OCI-LY3 (cell line): Measurements from ENCODE around the gene KLHDC4.
A peak's percentile ranks its signal among the peaks of the same experiment; 100 is the strongest.

Experiments used
- H2AFZ ChIP-seq: fragments of 200-600, 300-600 bp; shearing (Covaris generic); 2 replicates; pipeline ENCODE4 v1.6.0; 2014; ENCODE audit warnings: antibody characterized with exemption, low read depth, low read length
- H3K27ac ChIP-seq: fragments of 200-600, 300-600 bp; sonication (generic); 2 replicates; pipeline ENCODE4 v1.5.1; 2014; ENCODE audit warnings: mild to moderate bottlenecking, low read length, moderate library complexity, mixed read lengths
- H3K27me3 ChIP-seq: fragments of 200-600, 300-600 bp; sonication (generic); 2 replicates; pipeline ENCODE4 v1.6.1; 2014; ENCODE audit warnings: low read depth, low read length, mixed read lengths
- H3K36me3 ChIP-seq: fragments of 200-600, 300-600 bp; sonication (generic); replicated peaks from 2 replicates; pipeline ENCODE3; 2014; ENCODE audit warnings: low read depth, low read length, mixed read lengths
- H3K4me1 ChIP-seq: fragments of 300-600, 200-600 bp; sonication (generic); 2 replicates; pipeline ENCODE4 v1.6.1; 2014; ENCODE audit warnings: low read length, mixed read lengths
- H3K4me2 ChIP-seq: fragments of 200-600, 300-600 bp; sonication (generic); 2 replicates; pipeline ENCODE4 v1.6.1; 2014; ENCODE audit warnings: low read length, mixed read lengths
- H3K4me3 ChIP-seq: fragments of 300-600, 200-600 bp; sonication (generic); 2 replicates; pipeline ENCODE4 v1.5.1; 2014; ENCODE audit warnings: antibody characterized with exemption, mild to moderate bottlenecking, low read length, moderate library complexity
- H3K79me2 ChIP-seq: fragments of 300-600, 200-600 bp; shearing (Covaris generic); 2 replicates; pipeline ENCODE4 v1.6.1; 2014; ENCODE audit warnings: mild to moderate bottlenecking, low read length, mixed read lengths
- H3K9ac ChIP-seq: fragments of 300-600, 200-600 bp; shearing (Covaris generic); 2 replicates; pipeline ENCODE4 v1.6.0; 2014; ENCODE audit warnings: mild to moderate bottlenecking, low read length, moderate library complexity
- H3K9me3 ChIP-seq: fragments of 200-600, 300-600 bp; shearing (Covaris generic); 2 replicates; pipeline ENCODE4 v1.6.1; 2014; ENCODE audit warnings: low read length, mixed read lengths; ENCODE audit not compliant: insufficient read depth
- H4K20me1 ChIP-seq: fragments of 200-600, 300-600 bp; sonication (generic); 2 replicates; pipeline ENCODE4 v1.6.1; 2016; ENCODE audit warnings: low read length, mixed read lengths; ENCODE audit not compliant: insufficient read depth
- EZH2phosphoT487 ChIP-seq: fragments of 200-600 bp; shearing (Covaris generic); IDR thresholded peaks from 2 replicates; pipeline ENCODE4 v1.6.1; 2018; ENCODE audit warnings: antibody characterized with exemption, mixed run types, low read depth
- TF ChIP-seq, protein P1 (sequence below): fragments of 200-600, 300-600 bp; sonication (generic); IDR thresholded peaks from 2 replicates; pipeline ENCODE4 v1.5.1; 2014; ENCODE audit warnings: antibody characterized with exemption, low read length, low read depth

Gene KLHDC4

DNA sequence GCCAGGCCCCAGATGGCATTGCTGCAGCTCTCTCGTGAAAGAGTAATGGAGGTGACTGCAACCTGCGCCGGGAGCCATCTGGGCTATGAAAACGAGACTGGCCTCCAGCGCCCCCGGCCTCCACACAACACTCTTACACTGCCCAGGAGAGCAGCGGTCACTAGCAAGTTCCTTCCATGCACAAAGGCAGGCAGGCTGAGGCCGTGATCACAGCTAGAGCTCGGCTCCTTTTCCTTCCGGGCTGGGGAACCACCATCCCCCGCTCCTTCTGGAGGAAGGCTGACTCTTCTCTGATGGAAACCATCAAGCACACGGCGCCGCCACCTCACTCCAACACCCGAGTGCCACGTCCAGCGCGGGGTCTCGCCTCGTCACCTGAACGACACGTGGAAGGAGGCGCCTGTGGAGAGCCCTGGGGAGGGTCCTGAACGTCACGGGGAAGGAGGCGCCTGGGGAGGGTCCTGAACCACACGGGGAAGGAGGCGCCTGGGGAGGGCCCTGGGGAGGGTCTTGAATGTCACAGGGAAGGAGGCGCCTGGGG is 61.9 kb downstream of the KLHDC4 start:
- H3K4me2 ChIP-seq = no peak overlapping the region
- H3K9ac ChIP-seq = no peak overlapping the region
- no peaks in the 10 kb centered on the region for H3K79me2 ChIP-seq
- no peak overlapping the region for H3K27ac ChIP-seq
- H3K4me3 ChIP-seq = no peak overlapping the region
- H4K20me1 ChIP-seq = no peaks in the 10 kb centered on the region
- H3K4me1 ChIP-seq = peaks cover 41% of the 10 kb centered on the region
- H2AFZ ChIP-seq = no peak overlapping the region
- TF ChIP-seq, protein P1, sequence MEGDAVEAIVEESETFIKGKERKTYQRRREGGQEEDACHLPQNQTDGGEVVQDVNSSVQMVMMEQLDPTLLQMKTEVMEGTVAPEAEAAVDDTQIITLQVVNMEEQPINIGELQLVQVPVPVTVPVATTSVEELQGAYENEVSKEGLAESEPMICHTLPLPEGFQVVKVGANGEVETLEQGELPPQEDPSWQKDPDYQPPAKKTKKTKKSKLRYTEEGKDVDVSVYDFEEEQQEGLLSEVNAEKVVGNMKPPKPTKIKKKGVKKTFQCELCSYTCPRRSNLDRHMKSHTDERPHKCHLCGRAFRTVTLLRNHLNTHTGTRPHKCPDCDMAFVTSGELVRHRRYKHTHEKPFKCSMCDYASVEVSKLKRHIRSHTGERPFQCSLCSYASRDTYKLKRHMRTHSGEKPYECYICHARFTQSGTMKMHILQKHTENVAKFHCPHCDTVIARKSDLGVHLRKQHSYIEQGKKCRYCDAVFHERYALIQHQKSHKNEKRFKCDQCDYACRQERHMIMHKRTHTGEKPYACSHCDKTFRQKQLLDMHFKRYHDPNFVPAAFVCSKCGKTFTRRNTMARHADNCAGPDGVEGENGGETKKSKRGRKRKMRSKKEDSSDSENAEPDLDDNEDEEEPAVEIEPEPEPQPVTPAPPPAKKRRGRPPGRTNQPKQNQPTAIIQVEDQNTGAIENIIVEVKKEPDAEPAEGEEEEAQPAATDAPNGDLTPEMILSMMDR = no peak
- no peak for TF ChIP-seq EZH2phosphoT487
- peaks cover 50% of the 10 kb centered on the region for H3K36me3 ChIP-seq
- peaks cover 16% of the 10 kb centered on the region; the same call in 1 of the 2 replicates for H3K9me3 ChIP-seq
- H3K27me3 ChIP-seq = no peaks in the 10 kb centered on the region

DNA sequence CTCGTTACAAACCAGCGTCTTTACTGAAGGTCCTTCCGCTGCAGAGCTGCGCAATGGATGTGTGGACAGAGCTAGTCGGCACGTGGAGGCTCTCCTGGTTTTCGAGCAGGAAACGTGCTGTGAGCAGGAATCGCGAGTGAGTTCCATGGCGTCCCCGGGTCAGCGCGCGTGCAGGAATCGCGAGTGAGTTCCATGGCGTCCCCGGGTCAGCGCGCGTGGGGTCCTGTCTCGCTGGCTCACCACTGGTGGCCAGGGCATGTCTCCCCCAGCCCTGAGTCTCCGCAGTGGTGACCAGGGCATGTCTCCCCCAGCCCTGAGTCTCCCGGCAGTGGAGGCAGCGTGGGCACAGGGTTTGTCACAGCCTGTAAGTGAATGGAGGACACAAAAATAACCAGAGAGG is 62.7 kb downstream of the KLHDC4 start:
- H3K4me3 ChIP-seq = no peak overlapping the region
- H3K27me3 ChIP-seq = no peaks in the 10 kb centered on the region
- H3K4me2 ChIP-seq = no peak overlapping the region
- H4K20me1 ChIP-seq = 0 out of 2 replicates have a peak, but pooled peaks cover 3% of the 10 kb centered on the region
- TF ChIP-seq EZH2phosphoT487 = no peak
- TF ChIP-seq, protein P1 = no peak
- H3K9me3 ChIP-seq = peaks cover 16% of the 10 kb centered on the region; the same call in 1 of the 2 replicates
- no peak overlapping the region for H3K27ac ChIP-seq
- H2AFZ ChIP-seq = no peak overlapping the region
- H3K36me3 ChIP-seq = peaks cover 47% of the 10 kb centered on the region
- H3K79me2 ChIP-seq = no peaks in the 10 kb centered on the region
- no peak overlapping the region for H3K9ac ChIP-seq
- peaks cover 50% of the 10 kb centered on the region for H3K4me1 ChIP-seq

DNA sequence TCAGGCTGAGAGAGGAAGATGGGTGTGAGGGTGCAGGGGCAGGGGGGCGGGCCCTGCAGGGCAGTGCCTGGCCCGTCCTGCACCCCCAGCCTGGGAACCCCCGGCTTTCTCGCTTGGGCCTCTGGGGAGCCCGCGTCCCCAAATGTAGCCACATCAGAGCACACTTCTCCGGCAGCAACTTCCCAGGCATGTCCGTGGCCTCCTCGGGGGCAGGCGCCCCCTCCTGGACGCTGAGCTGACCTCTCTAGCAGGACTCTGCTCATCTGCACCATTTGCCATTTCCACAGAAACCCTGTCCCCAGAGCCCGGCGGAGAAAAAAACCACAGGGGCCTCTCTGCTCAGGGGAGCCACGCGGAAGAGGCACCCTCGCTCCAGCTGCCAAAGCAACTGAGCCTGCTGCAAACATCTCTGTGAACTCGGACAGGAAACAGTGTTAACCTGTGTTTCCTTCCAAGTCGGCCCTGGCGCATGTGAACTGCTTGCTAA is 63.4 kb downstream of the KLHDC4 start:
- H3K27me3 ChIP-seq = no peaks in the 10 kb centered on the region
- H3K79me2 ChIP-seq = no peaks in the 10 kb centered on the region
- H2AFZ ChIP-seq = no peak overlapping the region
- peaks cover 16% of the 10 kb centered on the region; the same call in 1 of the 2 replicates for H3K9me3 ChIP-seq
- H3K4me2 ChIP-seq = peak overlapping the region; percentile 39; the same call in 1 of the 2 replicates
- H3K4me3 ChIP-seq = no peak overlapping the region
- H3K9ac ChIP-seq = no peak overlapping the region
- peaks cover 49% of the 10 kb centered on the region for H3K36me3 ChIP-seq
- peaks cover 57% of the 10 kb centered on the region for H3K4me1 ChIP-seq
- peak overlapping the region; percentile 75; the same call in 1 of the 2 replicates for H3K27ac ChIP-seq
- TF ChIP-seq EZH2phosphoT487 = no peak
- TF ChIP-seq, protein P1 = peak; percentile 56
- H4K20me1 ChIP-seq = 0 out of 2 replicates have a peak, but pooled peaks cover 3% of the 10 kb centered on the region

DNA sequence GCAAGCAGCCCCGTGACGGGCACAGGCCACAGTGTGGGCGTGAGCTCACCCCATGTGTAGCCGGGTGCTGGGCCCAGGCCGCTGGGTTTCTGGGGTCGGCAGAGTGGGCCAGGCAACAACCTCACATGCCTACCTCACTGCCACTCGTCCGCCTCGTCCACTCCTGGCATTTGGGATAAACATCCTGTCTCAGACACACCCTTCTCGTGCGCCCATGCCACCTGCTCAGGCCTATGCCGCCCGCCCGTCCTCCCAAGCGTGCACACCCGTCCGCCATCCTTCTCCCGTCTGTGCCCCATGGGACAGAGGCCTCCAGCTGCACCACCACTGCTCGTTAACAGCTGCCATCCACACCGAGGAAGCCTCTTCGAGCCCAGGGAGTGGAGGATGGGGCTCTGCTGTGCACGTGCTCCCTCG is 64.3 kb downstream of the KLHDC4 start:
- Histone ChIP-seq H3K4me2 (peak overlapping the region; percentile 39), H3K9me3 (peaks cover 16% of the 10 kb centered on the region; the same call in 1 of the 2 replicates), H3K27me3 (no peaks in the 10 kb centered on the region), H3K36me3 (peaks cover 45% of the 10 kb centered on the region), H3K79me2 (no peaks in the 10 kb centered on the region), H3K4me3 (no peak overlapping the region), H3K9ac (peak overlapping the region; percentile 18; the same call in 1 of the 2 replicates), H3K4me1 (peaks cover 59% of the 10 kb centered on the region), H3K27ac (peak overlapping the region; percentile 75), H2AFZ (no peak overlapping the region), H4K20me1 (0 out of 2 replicates have a peak, but pooled peaks cover 3% of the 10 kb centered on the region)
- TF ChIP-seq, protein P1 = no peak
- no peak for TF ChIP-seq EZH2phosphoT487
